Renal pelvis (tissue), 4 donors: ENCODE results near the gene NLGN1. TPM values are rescaled to one million over a fixed set of nuclear protein-coding genes. Genes with fewer than 3 reads are reported as not detected.

ENCODE experiments used
- DNase-seq: peaks from one replicate; pipeline ENCODE4 v3.0.0-alpha.2; 2013
- polyA plus RNA-seq, 3 donors: library from polyadenylated mRNA; unstranded; fragments of 120-200 nt; gene quantifications; one replicate each; pipeline ENCODE4 v1.2.1, GENCODE V29; 2013; ENCODE audit not compliant: insufficient read length in 3 of 3

Gene NLGN1
- polyA plus RNA-seq, 3 donors: 1.5 to 2.2 (median 2.1) TPM

DNA sequence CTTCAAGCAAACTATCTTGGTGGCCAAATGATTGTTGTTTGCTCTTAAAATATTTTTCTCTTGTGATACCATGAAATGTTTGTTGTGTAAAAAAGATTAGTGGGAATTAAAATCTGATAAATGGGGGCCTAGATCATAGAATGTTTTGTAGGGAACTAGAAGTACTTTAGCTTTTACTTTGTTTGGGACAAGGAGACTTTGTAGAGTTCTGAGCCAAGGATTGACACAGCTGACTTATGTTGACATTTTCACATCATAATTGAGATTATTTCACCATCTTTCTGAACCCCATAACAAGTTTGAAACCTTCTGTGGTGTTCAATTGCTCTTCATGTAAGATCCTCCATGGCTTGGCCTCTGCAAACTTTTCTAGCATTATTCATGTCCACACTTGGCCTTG, 235.4 kb downstream of the NLGN1 start:
- no peak for DNase-seq

DNA sequence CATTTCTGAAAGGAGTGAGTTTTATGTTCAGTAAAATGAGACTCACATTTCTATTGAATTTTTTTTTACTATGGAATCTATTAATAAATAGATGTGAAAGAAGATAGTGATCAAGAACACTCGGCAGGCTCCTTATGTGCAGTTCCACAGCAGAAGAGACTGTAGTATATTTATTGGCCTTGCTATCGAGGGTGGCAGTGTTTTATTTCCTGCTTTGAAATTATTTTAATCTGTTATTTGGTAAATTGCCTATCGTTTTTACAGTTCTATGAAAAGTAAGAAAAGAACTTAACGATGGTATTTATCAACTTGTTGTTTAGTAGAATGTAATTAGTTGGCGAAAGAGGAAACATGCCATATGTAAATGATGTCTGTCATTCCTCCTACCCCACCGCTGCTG, 238.3 kb downstream of the NLGN1 start:
- no peak for DNase-seq

DNA sequence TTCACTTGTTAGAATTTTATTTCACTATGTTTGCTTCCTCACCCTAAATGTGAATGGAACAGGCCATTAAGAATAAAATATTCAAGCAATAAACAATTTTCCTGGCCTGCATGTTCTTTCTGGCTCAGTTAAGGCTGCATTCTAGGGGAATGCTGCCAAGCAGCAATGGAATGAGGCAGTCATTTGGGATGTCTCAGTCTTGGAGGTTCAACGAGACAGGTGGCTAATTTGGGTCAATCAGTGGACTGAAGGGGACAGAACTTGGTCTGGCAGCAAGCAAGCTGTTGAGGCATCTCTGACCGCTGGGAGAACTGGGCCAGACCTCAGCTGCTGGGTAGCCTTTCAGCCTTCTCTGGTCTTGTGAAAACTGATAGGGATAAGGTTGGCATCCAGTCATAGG, 241.6 kb downstream of the NLGN1 start:
- no peak for DNase-seq

DNA sequence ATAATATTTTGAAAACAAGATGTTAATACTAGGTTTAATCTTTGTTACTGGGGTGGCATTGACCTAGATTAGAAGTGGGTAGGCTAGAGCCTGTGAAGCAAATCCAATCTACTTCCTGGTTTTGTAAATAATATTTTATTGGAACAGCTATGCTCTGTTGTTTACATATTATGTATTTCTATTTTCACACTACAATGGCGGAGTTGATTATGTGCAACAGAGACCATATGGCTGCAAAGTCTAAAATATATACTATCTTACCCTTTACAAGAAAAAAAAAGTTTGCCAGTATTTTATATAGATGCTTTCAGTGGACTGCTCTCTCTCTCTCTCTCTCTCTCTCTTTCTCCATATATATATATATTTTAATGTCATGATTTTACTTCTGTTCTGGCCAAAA, 244.2 kb downstream of the NLGN1 start:
- no peak for DNase-seq

DNA sequence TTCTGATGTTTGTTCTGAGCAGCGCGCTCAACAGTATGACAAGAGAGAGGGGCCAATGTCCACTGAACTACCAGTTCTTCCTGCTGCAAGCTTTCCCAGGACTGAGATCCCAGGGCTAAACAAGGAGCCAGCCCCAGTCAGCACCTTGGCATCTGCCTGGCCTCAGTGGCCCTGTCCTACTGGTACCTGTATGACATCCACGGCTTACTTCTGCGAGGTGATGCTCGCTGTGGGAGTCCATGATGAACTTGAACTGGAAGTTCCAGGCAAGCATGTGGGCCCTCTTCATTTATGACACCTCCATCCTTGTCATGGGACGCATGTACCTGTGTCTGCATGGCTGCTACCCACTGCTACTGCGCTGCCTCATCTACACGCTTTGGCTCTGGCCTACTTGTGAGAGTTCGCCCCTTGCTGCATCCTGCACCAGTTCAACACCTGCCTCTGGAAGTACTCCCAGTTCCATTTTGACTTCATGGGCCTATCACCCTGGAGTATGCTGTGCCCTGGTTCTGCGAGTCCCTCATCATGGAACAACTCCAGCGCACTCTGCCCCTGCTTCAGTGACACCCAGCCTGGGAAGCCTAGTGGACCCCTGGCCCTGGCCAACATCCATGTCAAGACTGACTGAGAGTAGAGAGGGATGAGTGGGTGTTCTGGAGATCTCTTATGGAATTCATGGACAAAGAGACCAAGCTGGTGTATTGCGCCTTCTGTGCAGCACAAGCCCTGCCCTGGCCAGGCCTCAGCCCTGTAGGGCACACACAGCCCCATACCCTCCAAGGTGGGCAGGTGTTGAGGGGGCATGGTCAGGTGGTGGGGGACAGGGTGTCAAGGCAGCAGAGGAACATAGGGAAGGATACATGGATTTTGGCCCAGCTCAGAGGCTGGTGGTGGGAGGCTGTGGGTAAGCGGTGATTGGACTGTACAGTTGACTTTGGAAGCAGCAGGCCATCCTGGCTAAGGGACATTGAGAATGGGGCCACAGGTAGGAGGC, 246.8 kb downstream of the NLGN1 start:
- DNase-seq: no peak

DNA sequence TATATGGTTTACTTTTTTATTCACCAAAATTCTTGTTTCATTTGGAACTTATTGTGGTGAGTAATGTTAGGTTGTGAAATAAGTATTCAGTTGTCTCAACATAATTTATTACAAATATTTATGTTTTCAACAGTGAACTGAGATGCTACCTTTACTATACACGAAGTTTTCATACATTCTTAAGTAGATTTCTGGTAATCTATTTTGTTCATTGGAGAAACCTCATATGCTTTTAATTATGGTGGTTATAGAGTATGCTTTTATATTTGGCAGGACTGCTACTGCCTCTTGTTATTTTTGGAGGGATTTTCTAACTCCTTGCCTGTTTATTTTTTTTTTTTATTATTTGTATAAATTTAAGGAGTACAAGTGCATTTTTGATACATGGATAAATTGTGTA, 253.1 kb downstream of the NLGN1 start:
- no peak for DNase-seq

DNA sequence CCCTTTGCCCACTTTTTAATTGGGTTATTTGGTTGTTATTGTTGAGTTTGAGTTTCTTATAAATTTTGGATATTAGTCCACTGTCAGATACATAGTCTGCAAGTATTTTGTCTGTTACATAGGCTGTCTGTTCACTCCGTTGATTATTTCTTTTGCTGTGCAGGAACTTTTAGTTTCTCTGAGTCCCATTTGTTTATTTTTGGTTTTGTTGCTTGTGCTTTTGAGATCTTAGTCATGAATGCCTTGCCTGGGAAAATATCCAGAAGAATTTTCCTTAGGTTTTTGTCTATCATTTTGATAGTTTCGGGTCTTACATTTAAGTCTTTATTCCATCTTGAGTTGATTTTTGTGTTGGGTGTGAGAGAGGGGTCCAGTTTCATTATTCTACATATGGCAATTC, 254.5 kb downstream of the NLGN1 start:
- no peak for DNase-seq

DNA sequence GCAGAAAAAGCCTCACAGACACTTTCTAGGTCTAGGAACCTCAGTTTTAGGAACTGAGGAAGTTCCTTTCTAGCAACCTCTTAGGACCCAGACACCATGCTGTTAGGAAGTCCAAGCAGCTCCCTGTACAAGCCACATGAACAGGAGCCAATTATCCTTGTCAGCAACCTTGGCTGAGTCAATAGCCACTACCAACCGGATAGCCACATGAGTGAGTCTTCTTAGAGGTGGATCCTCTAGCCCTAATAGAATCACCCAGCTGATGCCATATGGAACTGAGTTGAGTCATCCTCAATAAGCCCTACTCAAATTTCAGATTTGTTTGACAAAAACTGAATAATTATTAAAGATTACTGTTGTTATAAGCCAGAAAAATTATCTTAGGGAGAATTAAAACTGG, 256.2 kb downstream of the NLGN1 start:
- DNase-seq: no peak

DNA sequence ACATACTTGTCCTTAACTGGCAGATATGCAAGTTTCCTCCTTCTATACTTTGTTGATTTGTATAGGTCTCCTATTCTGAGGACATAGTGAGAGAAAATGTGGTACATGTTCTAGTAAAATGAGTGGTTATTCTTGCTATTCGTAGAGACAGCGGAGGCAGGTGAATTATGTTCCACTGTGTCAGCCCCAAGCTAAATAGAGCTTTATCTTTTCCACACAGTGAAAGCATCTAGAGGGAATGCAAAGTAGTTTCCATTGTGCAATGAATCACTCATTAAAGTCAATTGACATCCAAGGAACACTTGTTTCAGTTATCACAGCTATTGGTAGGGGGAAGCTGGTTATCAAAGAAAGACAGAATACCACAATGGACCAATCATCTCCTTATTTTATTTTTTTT, 262.4 kb downstream of the NLGN1 start:
- no peak for DNase-seq

DNA sequence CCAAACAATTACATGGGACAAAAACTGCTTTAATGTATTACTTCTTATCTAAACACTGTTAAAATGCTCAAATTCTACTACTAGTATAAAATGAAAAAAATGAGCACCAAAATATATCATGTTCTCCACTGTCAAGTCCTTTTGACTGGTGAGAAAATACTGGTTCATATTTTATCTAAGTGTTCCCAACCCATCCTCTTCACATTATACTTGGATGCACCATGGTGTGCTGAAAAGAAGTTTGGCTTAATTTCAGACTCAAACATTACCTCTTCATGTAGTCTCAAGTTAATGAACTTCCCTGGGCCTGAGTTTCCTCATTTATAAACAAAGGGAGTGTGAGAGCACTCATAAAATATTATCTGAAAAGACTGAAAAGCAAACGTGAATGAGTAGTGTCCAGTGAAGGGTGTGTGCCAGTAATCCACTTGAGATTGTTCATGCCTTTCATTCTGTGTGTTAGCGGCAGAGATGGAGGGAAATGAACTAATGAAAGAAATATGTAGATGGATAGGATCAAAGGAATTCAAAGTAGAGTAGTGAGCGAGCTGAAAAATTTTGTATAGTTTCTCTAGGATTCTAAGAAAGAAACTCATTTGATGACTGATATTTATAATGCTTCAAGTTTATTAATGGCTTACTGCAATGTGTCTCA, 263.2 kb downstream of the NLGN1 start:
- DNase-seq: no peak

DNA sequence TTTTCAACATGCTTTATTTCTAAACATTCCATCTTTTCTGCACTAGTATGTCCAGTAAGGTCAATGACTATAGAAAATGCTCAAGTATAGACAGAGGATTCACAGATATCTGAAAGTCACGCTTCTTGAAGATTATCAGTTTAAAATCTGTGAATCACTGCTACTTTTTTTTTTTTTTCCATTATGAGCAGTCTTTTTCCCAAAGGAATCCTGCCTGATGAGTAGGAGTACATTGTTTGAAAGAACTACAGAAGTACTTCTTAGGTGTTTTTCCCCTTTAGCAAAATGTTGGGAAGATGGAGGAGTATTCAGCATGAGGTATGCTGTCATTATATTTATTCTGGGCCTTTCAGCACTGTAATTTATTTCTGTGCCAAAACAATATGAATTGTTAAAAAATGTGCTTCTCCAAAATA, 266.2 kb downstream of the NLGN1 start:
- no peak for DNase-seq

DNA sequence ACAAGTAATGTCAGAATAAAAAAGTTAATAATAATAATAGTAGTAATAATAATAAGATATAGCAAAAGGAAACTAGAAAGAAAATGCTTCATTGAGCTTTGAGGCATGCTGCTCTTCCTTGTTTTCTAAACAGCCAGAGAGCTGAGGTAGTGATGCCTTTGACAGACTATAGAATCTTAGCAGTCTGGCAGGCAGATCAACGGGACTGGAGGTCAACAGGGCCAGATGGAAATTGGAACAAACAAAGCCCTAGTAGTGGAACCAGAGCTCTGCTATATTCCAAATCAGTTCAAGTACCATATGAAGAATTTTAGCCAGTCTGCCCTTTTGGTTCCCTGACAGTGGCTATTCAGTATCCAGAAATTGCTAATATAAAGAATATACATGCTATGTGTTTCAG, 278.6 kb downstream of the NLGN1 start:
- no peak for DNase-seq

DNA sequence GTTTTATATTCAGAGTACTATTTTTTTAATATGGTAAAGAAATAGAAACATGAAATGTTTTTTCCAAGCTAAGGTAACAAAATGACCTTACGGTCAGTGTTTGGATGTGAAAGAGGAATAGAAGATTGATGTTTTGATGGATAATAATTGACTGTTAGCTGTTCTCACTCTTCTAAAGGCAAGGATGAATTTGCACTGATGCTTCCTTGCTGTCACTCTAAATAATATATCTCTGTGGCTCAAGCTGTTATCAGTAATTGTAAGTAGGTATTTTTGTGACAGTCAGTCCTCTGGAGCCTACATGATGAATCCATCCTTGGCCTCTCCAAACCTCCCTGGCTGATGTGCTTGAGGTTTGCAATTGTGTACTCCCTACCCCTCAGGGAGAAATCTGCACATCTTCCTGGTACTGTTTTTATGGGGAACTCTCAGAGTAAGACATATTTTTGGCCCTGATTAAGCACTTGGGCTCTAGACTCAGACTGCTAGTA, 283.7 kb downstream of the NLGN1 start:
- no peak for DNase-seq

DNA sequence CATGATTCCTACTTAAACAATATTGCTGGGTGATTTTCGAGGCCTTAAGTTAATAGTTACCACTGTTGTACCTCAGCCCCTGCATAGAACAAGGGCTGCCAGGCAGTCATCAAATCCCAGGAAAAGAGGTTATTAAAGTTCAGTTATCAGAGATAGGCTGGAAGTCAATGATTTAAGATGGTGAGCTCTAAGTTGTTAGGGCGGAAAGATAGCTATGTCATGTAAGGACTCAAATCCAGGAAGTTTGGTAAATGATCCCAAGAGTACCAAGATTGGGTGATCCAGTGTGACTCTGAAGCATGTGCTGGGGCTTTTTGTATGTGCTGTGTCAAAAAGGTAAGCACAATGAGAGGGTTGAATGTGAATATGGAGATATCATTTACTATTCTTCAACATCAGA, 287.9 kb downstream of the NLGN1 start:
- DNase-seq: no peak

DNA sequence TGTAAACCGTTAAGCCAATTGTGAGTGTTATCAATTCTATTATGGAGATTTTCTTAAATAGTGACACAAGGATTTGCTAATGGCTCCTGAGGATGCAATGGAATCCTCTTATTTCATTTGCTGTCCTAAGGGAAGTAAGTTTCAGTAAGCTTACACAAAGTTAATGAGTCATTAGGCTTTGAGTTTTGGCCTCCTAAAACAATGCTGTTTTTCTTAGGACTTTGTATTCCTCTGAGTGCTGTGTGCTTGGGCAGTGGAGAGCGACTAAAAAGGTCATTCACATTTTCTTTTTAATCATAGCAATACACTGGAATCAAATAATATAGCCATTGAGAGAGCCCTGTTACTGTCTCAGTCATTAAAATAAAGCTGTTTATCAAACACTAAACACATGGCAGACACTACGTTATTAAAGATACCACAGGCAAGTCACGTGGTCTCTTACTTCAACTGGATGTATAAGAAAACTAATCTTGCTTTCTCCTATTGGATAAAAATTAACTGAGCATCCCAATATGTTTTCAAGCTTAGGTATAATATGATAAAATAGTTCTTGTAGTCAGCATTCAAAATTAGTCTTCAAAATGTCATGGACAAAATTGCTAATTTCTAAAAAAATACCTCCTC, 290.8 kb downstream of the NLGN1 start:
- DNase-seq: no peak

DNA sequence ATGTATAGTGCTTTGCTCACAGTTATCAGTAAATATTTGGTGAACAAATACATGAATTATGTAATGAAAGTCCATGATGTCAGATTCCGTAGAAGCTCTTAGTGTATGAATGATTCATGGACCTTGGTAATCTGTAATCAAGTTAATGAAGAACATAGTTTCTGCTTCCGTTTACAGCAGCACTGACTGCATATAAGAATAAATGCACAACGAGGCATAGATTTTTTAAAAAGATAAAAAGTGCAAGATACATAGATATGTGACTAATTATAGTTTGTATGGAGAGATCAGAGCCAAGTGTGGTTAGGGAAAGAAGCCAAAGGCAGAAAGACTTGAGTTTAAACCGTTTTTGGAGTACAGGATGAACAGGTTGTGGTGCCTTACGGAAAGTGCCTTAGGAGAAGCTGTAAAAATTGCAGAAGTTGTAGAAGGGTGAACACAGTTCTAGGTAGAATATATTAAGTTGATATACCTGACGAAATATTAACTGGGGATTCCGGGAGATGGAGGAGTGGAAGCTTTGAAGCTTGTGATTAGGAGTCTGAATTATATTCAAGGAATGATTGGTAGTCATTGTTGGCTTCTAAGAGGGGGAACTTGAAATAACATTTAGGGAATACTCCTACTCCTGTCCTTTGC, 293.1 kb downstream of the NLGN1 start:
- no peak for DNase-seq

DNA sequence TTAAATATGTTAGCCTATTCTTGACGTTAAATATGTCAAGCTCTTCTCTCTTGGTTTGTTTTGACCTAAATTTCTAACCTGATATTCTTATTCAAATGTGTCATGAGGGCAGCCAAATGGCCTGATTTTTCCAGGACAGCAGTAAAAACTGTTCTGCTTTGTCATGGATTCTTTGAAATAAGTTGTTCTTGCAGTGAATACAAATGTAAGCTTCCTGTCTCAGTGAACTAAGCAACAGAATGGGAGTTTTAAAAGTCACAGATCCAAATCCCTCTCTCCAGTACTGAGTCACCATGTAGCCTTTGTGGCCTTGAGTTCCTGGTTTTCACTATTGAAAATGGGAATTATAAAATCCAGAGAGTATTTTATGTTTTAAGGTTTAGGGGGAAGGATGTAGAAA, 301.8 kb downstream of the NLGN1 start:
- DNase-seq: no peak

DNA sequence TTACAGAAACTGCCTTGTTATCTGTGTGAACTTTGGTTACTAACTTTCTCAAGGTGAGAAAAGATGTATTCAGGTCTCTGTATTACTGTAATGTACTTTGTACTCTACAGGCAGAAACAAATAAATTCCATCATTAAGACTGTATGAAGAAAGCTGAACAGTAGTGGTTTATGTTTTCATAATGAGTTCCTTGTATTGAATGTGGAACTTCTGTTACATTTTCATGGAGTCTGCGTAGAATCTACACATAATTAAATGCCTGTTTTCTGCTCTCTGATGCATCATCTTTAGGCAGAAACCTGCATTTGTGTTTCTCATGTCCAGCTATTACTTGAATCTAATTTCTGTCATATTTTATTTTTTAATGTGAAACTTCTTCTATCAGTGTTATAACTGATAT, 302.8 kb downstream of the NLGN1 start:
- no peak for DNase-seq

DNA sequence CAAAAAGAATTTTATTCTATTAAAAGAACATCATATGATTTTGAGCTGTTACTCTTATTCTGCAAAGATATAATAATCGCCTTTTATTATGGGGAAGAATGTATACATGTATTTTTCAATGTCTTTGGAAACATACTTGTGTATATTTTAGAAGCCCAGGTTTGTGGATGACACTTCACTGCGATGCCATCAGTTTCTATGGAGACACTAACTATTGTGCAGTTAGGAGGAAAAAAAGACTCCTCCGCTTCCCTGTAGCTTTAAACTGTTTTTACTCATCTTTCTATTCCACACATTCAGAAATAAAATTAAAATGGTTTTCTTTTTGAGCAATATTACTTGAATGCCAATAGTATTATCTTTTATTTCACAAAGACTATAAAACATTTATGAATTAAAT, 305.0 kb downstream of the NLGN1 start:
- DNase-seq: no peak

DNA sequence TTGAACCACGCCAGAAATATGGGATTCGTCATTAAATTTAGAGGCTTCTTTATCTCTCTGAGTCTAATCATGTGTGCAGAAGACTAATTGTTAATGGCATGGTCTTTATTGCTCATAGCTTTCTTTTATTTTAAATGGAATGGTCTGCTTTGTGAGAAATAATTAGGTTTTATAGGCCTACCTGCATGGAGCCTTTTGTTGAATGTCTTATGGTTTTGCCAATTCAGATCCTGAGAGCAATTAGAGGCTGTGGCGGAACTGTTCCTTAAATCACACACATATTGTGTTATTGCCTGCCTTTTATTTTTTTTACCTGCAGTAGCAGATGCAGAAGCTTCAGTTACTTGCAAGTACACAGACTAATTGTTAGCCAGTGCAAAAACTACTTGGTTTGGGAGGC, 306.2 kb downstream of the NLGN1 start:
- DNase-seq: no peak

DNA sequence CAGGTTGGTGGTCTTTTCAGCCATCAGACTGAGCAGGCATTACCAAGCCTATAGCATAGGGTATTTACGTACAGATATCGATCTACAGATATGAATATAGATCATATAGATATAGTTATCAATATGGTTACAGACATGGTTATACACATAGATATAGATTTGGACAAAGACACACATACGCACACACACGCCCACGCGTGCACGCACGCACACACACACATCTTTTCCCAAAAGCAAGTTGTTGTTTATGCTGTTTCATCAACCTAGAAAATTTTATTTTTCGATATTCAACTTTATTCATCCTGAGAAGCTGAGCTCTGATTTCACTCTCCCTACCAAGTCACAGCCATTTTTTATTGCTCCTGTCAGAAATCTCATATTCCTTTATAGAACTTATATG, 309.1 kb downstream of the NLGN1 start:
- no peak for DNase-seq

DNA sequence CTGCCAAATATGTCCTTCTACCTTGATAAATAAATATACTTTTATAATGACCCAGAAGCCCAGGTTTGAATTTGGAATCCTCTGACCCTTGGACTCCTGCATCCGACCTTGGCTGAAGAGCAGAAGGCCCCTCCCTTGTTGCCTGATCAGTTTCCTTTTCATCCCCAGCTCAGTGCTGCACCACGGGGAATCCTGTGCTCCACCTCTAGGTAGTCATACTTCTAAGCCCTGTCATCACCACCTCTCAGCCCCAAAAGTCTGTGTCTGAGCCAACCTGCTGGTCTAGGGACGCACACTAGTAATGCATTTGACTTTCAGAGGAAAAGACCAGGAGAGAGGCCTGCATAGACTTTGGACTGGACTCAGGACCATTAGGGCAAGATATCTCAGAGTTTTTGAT, 310.6 kb downstream of the NLGN1 start:
- DNase-seq: no peak
